Astrocyte of the spinal cord (primary cell): ENCODE results near the gene GSPT1.
"Not testable (repeated sequence)": the region's sequence is repeated elsewhere in the genome, so short reads cannot be mapped to it uniquely, and the experiment has no call there.

Experiments used
- DNase-seq: peaks from one replicate; pipeline ENCODE4 v3.0.0; 2011; ENCODE audit warnings: low read depth, low spot score
- H3K4me3 ChIP-seq: 2 replicates; pipeline ENCODE4 v1.5.1; 2011; ENCODE audit warnings: low read depth, mild to moderate bottlenecking, low read length, moderate library complexity
- in situ Hi-C: cut with HindIII; loops from 2 replicates; pipeline ENCODE4 v1.10.0; 2017; ENCODE audit warnings: low sequenced_read_pairs
- TF ChIP-seq, protein P1 (sequence below): IDR thresholded peaks from 2 replicates; pipeline ENCODE4 v1.5.1; 2012; ENCODE audit warnings: low read depth, mild to moderate bottlenecking, low read length, inconsistent platforms

GSPT1 gene

DNA sequence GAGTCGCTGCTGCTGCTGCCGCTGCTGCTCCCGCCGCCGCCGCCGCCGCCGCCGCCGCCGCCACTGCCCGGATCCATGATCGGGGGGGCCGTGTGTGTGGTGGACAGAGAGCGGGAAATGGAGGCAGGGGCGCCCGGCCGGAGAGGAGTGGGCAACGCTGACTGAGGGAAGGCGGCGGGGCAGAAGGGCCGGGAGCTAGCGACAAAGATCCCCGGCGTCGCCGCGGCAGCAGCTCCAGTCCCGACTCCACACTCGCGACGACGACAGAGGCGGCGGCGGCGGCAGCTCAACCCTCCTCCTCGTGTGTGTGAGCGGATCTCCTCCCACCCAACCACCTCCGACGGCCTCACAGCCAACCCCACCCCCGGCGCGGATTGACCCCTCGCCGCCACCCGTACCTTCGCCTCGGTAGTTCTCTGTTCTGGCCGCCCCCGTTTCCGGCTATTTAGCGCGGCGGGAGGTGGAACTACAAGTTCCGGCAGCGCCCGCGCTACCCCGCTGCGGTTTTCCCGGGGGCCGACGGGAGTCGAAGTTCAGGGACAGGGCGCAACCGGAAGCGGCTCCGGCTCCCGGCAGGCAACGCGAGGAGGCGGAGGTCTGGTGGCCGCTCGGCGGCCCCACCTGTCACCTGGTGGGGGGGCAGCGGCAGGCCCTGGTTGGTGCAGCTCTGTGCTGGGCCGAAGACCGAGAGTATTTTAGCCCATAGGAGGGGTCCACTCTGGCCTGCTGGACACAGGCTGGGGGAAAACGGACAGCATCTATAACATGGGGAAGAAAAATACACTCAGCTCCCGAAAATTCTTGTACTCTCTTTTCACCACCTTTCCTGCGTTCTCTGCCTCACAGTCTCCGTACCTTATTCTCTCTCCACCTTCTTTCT lies at the start of gene GSPT1:
GSPT1 (minus strand) TSS at position 313 of the 880 bp plus-strand sequence; CDS start at position 77, 236 bp downstream.
- in situ Hi-C loops, result no loop called here
- TF ChIP-seq, protein P1, sequence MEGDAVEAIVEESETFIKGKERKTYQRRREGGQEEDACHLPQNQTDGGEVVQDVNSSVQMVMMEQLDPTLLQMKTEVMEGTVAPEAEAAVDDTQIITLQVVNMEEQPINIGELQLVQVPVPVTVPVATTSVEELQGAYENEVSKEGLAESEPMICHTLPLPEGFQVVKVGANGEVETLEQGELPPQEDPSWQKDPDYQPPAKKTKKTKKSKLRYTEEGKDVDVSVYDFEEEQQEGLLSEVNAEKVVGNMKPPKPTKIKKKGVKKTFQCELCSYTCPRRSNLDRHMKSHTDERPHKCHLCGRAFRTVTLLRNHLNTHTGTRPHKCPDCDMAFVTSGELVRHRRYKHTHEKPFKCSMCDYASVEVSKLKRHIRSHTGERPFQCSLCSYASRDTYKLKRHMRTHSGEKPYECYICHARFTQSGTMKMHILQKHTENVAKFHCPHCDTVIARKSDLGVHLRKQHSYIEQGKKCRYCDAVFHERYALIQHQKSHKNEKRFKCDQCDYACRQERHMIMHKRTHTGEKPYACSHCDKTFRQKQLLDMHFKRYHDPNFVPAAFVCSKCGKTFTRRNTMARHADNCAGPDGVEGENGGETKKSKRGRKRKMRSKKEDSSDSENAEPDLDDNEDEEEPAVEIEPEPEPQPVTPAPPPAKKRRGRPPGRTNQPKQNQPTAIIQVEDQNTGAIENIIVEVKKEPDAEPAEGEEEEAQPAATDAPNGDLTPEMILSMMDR, result no peak
- DNase-seq, result peak; percentile 99
- H3K4me3 ChIP-seq, result peak within 1 kb of the TSS; percentile 89

GRCh38 chr16:11964761-11965551 lies 49.2 kb upstream of the GSPT1 start, which contains the start of gene TNFRSF17:
TSS of gene TNFRSF17 (plus strand) at chr16:11965210. CDS start at chr16:11965325, 115 bp downstream.
- TF ChIP-seq, protein P1, result no peak

GRCh38 chr16:11963706-11964105 lies 48.0 kb upstream of the GSPT1 start:
- TF ChIP-seq, protein P1, result no peak
- DNase-seq, result no peak
- no peak overlapping the region for H3K4me3 ChIP-seq
- in situ Hi-C loops, result no loop called here

More at GRCh38 chr16:11964761-11965551, 49.2 kb upstream of the GSPT1 start, which contains the start of gene TNFRSF17:
- no peak within 1 kb of the TSS for H3K4me3 ChIP-seq
- in situ Hi-C loops, result no loop called here
- DNase-seq, result no peak

GRCh38 chr16:11962978-11963377 lies 47.2 kb upstream of the GSPT1 start:
- H3K4me3 ChIP-seq, DNase-seq, in situ Hi-C loops: not testable (repeated sequence)

- DNase-seq, in situ Hi-C loops, H3K4me3 ChIP-seq: not testable (repeated sequence)
These were observed 46.7 kb upstream of the GSPT1 start for GRCh38 chr16:11962457-11962856.

- DNase-seq, result no peak
- no peak overlapping the region for H3K4me3 ChIP-seq
- TF ChIP-seq, protein P1, result no peak
- in situ Hi-C loops, result no loop called here
These were observed 42.0 kb upstream of the GSPT1 start for GRCh38 chr16:11957591-11958395.

DNA sequence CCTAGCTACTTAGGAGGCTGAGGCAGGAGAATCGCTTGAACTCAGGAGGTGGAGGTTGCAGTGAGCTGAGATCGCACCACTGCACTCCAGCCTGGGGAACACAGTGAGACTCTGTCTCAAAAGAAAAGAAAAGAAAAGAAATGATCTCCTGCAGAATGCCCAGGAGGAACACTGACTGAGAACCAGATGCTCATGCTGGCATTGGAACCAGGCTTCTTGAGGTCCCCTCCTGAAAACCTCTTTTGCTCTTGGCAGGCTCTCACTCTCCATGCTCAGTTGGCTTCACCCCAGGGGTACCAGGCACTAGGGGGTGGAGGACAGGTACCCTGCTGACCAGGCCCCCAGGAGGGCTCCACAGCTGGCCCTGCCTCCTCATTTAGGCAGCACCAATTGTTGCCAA lies 40.8 kb upstream of the GSPT1 start:
- in situ Hi-C loops, result no loop called here
- TF ChIP-seq, protein P1, result no peak
- no peak for DNase-seq
- H3K4me3 ChIP-seq, result no peak overlapping the region
